HG02884 (cell line): ENCODE data around the gene AZI2.
A peak's percentile ranks its signal among the peaks of the same experiment; 100 is the strongest.

ENCODE experiments used
- ATAC-seq: cut with Tn5 transposase; IDR thresholded peaks from one replicate; pipeline ENCODE4 v1.9.1; 2021; ENCODE audit warnings: mild to moderate bottlenecking, moderate library complexity; ENCODE audit not compliant: unreplicated experiment

Gene AZI2

GRCh38 chr3:28348629-28349468 lies at the start of gene AZI2, which contains the start of gene ZCWPW2:
Gene AZI2 (minus strand): TSS chr3:28348824. CDS start chr3:28340617, 8,207 bp downstream.
Gene ZCWPW2 (plus strand): TSS chr3:28348721. CDS start chr3:28413069, 64,348 bp downstream.
- ATAC-seq = peak; percentile 84

GRCh38 chr3:28388978-28389377 lies 40.4 kb upstream of the AZI2 start:
- no peak for ATAC-seq

- ATAC-seq = no peak
These were observed 37.4 kb upstream of the AZI2 start for GRCh38 chr3:28386049-28386448.

- no peak for ATAC-seq
These were observed 27.8 kb upstream of the AZI2 start for GRCh38 chr3:28376424-28376823.

- ATAC-seq = no peak
These were observed 911 bp upstream of the AZI2 start for GRCh38 chr3:28349469-28350000.

- ATAC-seq = no peak
These were observed 377 bp downstream of the AZI2 start for GRCh38 chr3:28348265-28348628.

GRCh38 chr3:28347374-28348264 lies 1.0 kb downstream of the AZI2 start:
- no peak for ATAC-seq

GRCh38 chr3:28345690-28346089 lies 2.9 kb downstream of the AZI2 start:
- no peak for ATAC-seq

GRCh38 chr3:28343144-28343543 lies 5.5 kb downstream of the AZI2 start:
- no peak for ATAC-seq

- no peak for ATAC-seq
These were observed 11.4 kb downstream of the AZI2 start for GRCh38 chr3:28337230-28337629.

- no peak for ATAC-seq
These were observed 13.4 kb downstream of the AZI2 start for GRCh38 chr3:28335246-28335645.

- ATAC-seq = no peak
These were observed 14.1 kb downstream of the AZI2 start for GRCh38 chr3:28334552-28334951.

- ATAC-seq = no peak
These were observed 20.2 kb downstream of the AZI2 start for GRCh38 chr3:28328188-28329151.

- peak; percentile 65 for ATAC-seq
These were observed 22.1 kb downstream of the AZI2 start for GRCh38 chr3:28326458-28326926.

GRCh38 chr3:28322464-28322863 lies 26.2 kb downstream of the AZI2 start:
- no peak for ATAC-seq

GRCh38 chr3:28320981-28321380 lies 27.6 kb downstream of the AZI2 start:
- ATAC-seq = no peak

- peak; percentile 88 for ATAC-seq
These were observed 31.1 kb downstream of the AZI2 start for GRCh38 chr3:28317438-28318022.

GRCh38 chr3:28316226-28316625 lies 32.4 kb downstream of the AZI2 start:
- no peak for ATAC-seq

- no peak for ATAC-seq
These were observed 32.9 kb downstream of the AZI2 start for GRCh38 chr3:28315711-28316110.

GRCh38 chr3:28308196-28308595 lies 40.4 kb downstream of the AZI2 start:
- ATAC-seq = no peak
